NCI-H2107 treated with DMSO at 0.1 percent for 48 hours (cell line): ENCODE data around the gene ICAM4.
A peak's percentile ranks its signal among the peaks of the same experiment; 100 is the strongest.

Experiments
- DNase-seq: peaks from one replicate; lab custom pipeline; 2025; ENCODE audit not compliant: unreplicated experiment; lab: John Stamatoyannopoulos, UW

Gene ICAM4

GRCh38 chr19:10290357-10290875 is 3.7 kb downstream of the ICAM4 start:
- DNase-seq = no peak

GRCh38 chr19:10290876-10291553 is 4.3 kb downstream of the ICAM4 start:
- DNase-seq = no peak

GRCh38 chr19:10291554-10292205 is 4.9 kb downstream of the ICAM4 start:
- DNase-seq = no peak

GRCh38 chr19:10292206-10292788 is 5.5 kb downstream of the ICAM4 start:
- DNase-seq = no peak

- no peak for DNase-seq
Observed at GRCh38 chr19:10292789-10293636, 6.3 kb downstream of the ICAM4 start.

GRCh38 chr19:10293637-10294367 is 7.0 kb downstream of the ICAM4 start:
- DNase-seq = no peak

- DNase-seq = no peak
Observed at GRCh38 chr19:10294368-10294697, 7.6 kb downstream of the ICAM4 start.

- no peak for DNase-seq
Observed at GRCh38 chr19:10295305-10295846, 8.6 kb downstream of the ICAM4 start.

- DNase-seq = no peak
Observed at GRCh38 chr19:10295847-10296591, 9.3 kb downstream of the ICAM4 start.

GRCh38 chr19:10299545-10300458 is 13.0 kb downstream of the ICAM4 start:
- no peak for DNase-seq

GRCh38 chr19:10305139-10305806 is 18.5 kb downstream of the ICAM4 start:
- no peak for DNase-seq

GRCh38 chr19:10306327-10306726 is 19.6 kb downstream of the ICAM4 start:
- no peak for DNase-seq

GRCh38 chr19:10309423-10309822 is 22.7 kb downstream of the ICAM4 start, which contains the start of gene ZGLP1:
Gene ZGLP1 (minus strand): TSS chr19:10309815.
- no peak for DNase-seq

GRCh38 chr19:10315335-10316214 is 28.8 kb downstream of the ICAM4 start, which contains the start of gene FDX2:
Gene FDX2 (minus strand): TSS chr19:10316015. CDS start chr19:10315996, 19 bp downstream.
- peak; percentile 73 for DNase-seq

- no peak for DNase-seq
Observed at GRCh38 chr19:10316229-10317044, 29.7 kb downstream of the ICAM4 start.
